IPS-18c (cell line): Measurements from ENCODE around the gene VPREB3.

Experiments used
- H3K4me3 ChIP-seq: 2 replicates; pipeline ENCODE4 v1.7.0; 2013; ENCODE audit warnings: low read depth, mild to moderate bottlenecking, low read length, moderate library complexity; ENCODE audit not compliant: insufficient read depth
- H3K9me3 ChIP-seq: one replicate; pipeline ENCODE4 v1.6.1; 2013; ENCODE audit warnings: mild to moderate bottlenecking, low read length, moderate library complexity; ENCODE audit not compliant: control insufficient read depth, insufficient read depth

VPREB3 gene, protein sequence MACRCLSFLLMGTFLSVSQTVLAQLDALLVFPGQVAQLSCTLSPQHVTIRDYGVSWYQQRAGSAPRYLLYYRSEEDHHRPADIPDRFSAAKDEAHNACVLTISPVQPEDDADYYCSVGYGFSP

DNA sequence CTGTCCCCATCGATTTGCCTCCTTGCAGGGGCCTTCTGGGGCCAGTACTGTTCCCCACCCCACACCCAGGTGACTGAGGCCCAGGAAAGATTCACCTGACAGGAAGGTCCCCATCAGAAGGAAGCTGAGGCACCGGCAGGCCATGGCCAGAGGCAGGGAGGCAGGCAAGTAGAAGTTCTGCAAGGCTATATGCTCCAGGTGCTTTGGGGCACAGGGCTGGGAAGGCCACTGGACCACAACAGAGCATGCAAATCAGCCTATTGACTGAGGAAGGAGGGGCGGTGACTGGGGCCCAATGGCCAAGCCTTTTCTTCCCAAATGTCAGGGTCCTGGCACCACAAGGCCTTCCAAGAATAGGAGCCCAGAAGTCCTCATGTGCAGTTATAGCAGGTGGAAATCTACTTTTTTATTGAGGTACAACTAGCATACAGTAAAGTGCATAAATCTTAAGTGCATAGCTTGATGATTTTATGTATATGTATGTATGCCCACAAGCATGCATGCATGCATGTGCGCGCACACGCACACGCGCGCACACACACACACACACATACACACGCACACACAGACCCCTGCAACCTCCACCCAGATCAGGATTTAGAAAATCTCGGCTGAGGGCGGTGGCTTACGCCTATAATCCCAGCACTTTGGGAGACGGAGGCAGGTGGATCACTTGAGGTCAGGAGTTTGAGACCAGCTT is at the start of gene VPREB3:
VPREB3 (minus strand) TSS at position 206 of the 700 bp plus-strand sequence; CDS start at position 144, 62 bp downstream.
- Histone ChIP-seq H3K9me3 (peaks cover 2% of the 10 kb centered on the region), H3K4me3 (no peak within 1 kb of the TSS)

DNA sequence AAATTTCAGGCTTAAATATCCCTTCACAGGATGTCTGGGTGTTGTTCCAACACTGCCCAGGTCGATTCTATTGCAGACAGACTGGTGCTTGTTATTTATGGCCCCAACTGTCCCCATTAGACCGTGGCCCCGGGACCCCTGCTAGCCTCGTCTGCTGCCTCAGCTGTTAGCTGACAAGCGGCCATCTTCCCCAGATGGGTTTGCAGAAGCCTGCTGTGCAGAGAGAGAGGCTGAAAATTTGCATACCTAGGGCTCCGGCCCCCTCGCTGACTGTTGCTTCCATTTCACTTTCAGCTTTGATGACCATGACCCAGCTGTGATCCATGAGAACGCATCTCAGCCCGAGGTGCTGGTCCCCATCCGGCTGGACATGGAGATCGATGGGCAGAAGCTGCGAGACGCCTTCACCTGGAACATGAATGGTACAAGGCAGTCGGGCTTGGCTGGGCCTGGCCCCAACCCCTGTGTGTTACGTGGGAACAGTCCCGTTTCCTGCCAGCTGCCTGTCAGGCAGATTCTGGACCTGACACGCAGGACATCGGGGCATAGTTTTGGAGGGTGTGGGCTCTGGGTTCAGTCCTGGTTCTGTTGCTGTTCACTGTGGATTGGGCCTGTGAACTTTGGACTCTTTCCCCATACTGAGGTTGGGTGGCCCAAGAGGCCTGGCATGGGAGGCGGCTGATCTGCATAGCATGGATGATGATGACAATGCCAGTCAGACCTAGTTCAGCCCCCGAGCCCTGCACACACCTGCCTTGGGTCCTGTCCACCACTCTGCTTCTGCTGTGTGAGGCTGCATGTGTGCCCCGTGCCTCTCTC is 49.0 kb upstream of the VPREB3 start:
- Histone ChIP-seq H3K4me3 (no peak overlapping the region), H3K9me3 (no peaks in the 10 kb centered on the region)

DNA sequence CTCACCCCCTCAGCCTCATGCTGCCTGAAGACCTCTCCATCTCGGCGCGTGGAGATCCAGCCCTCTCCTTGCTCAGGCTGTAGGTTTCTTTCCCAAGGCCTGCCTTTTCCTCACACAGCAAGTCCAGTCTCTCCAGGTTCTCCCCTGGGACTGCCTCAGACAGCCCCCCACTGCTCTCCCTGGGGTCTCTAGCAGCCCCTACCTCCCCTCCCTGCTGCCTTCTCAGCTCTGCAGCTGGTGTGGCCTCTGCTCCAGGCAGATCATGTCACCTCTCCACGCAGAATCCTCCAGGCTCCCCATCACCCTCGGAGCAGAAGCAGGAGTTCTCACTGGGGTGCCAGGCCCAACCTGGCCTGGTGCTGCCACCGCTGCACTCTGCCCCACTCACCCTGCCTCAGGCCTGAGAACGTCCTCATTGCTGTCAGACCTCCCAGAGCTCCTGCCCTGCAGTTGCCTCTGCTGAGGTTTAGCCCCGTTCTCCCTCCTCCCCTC is 47.7 kb upstream of the VPREB3 start:
- H3K4me3 ChIP-seq: no peak overlapping the region
- no peaks in the 10 kb centered on the region for H3K9me3 ChIP-seq

DNA sequence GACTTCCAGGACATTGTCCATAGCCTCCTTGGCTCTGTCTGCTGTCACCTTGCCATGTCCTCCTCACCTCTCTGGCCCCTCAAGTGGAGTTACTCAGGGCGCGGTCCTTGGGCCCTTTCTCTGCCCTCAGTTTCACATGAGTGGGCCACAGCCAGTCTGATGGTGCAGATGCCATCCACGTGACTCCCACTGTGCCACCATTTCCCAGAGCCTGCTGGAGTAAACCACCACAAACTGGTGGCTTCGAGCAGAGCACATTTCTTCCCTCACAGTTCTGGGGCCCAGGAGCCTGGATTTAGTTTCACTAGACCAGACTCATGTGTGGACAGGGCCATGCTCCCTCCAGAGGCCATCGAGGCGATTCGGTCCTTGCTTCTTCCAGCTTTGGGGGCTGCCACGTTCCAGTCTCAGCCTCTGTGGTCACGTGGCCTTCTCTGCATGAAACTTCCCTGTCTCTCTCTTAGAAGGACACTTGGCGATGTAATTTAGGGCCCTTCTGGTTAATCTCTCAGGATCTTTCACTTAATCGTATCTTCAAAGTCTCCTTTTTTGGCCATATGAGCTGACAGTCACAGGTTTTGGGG is 47.1 kb upstream of the VPREB3 start:
- no peak overlapping the region for H3K4me3 ChIP-seq
- no peaks in the 10 kb centered on the region for H3K9me3 ChIP-seq

DNA sequence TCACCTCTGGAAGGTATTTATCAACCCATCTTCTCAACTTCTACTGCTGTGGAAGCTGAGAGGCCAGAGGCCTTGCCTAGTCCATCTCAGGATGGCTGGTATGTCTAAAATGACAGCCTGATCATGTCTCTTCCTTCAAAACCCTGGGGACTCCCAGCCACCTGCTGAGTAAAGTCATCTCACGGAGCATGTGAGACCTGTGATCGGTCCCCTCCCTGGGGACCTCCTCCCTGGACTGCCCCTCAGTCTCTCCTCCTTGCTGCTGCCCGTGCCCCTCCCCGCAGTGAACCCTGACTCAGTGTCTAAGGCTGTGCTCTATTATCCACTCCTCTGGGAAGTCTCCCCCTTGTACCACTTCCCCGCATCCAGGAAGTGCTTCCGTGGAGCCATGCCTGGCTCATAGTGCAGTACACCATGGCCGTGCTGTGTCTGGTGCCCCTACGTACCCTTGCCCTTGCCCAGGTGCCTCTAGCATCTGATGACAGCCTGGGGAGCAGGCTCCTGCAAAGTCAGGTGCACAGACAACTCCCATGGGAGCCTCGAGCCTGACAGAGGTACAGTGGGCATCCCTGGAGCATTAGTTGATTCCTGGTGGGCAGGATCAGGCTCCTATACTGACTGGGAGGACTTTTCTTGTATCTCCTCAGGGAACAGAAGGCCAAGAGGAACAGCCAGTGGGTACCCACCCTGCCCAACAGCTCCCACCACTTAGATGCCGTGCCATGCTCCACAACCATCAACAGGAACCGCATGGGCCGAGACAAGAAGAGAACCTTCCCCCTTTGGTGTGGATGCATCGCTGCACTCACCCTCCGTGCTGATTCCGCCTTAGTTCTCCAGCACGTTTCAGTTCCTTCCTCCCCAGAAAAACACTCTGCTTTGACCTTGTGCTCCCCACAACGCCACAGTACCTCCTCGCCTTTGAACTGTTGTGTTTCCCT is 46.3 kb upstream of the VPREB3 start:
- Histone ChIP-seq H3K4me3 (no peak overlapping the region), H3K9me3 (no peaks in the 10 kb centered on the region)

DNA sequence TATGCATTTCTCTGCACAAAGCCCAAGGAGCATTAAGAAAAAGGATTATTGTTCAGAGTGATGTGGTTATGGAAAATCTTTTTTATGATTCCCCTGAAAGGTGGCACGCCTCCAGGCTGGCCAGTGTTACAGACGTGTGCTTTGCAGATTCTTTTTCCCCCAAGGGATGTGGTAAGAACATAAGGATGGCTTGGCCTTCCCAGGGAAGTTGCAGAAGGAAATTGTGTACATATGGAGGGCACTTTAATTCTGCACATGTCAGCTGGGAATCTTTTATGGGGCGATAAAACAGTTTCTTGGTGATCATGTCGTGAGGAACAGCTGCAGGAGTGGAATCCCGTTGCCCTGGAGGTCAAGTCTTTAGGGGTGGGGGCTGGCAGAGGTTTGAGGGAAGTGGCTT is 42.2 kb upstream of the VPREB3 start:
- H3K9me3 ChIP-seq: no peaks in the 10 kb centered on the region
- H3K4me3 ChIP-seq: no peak overlapping the region

DNA sequence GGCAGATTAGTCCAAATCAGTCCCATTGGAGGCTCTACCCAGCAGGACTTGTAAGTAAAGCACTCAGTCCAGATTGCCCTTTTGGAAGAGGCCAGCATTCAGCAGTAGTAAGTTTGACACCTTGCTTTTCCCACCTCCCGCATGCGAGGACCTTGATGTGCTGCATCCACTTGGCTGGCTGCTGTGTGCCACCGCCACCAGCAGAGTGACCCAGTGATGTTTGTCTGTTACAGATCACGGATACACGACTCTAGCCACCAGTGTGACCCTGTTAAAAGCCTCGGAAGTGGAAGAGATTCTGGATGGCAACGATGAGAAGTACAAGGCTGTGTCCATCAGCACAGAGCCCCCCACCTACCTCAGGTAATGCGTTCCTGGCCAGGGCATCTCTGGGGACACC is 39.1 kb upstream of the VPREB3 start:
- no peak overlapping the region for H3K4me3 ChIP-seq

DNA sequence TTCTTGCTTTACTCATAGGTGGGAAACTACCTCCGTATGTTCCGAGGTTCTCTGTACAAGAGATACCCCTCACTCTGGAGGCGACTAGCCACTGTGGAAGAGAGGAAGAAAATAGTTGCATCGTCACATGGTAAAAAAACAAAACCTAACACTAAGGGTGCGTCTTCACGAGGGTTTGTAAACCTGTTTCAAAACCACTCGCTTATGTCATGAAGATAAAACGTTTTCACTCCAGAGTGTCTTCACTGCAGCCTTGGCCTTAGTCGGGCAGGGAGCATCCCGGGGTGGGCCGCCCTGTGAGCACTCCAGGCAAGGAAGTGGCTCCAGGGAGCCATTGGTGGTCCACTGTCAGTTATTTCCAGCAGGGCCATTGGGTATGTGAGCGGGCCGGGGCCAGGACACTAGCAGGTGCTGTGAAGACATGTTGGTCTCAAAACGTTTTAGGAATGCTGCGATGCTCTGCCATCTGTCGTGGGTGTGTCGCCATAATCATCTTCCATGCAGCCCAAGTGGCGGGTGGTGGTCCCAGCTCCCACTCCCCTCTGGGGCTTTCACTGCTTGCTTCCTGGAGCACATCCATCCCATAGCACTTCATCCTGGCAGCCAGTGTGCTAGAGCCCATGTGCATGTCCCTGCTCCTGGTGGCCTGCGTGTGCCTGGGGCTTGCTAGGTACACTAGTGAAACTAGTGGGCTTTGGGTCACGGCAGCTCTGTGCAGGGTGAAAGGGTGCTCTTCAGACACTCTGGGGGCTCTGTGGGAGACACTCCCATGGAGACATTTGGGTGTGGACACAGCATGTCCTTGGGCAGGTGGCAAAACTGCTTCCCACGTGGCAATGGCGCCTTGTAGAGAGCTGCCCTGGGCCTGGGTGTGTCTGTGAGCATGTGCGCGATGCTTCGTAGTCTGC is 37.8 kb upstream of the VPREB3 start:
- H3K4me3 ChIP-seq: no peak overlapping the region
- H3K9me3 ChIP-seq: no peaks in the 10 kb centered on the region

More for the DNA sequence above, 39.1 kb upstream of the VPREB3 start:
- no peaks in the 10 kb centered on the region for H3K9me3 ChIP-seq

DNA sequence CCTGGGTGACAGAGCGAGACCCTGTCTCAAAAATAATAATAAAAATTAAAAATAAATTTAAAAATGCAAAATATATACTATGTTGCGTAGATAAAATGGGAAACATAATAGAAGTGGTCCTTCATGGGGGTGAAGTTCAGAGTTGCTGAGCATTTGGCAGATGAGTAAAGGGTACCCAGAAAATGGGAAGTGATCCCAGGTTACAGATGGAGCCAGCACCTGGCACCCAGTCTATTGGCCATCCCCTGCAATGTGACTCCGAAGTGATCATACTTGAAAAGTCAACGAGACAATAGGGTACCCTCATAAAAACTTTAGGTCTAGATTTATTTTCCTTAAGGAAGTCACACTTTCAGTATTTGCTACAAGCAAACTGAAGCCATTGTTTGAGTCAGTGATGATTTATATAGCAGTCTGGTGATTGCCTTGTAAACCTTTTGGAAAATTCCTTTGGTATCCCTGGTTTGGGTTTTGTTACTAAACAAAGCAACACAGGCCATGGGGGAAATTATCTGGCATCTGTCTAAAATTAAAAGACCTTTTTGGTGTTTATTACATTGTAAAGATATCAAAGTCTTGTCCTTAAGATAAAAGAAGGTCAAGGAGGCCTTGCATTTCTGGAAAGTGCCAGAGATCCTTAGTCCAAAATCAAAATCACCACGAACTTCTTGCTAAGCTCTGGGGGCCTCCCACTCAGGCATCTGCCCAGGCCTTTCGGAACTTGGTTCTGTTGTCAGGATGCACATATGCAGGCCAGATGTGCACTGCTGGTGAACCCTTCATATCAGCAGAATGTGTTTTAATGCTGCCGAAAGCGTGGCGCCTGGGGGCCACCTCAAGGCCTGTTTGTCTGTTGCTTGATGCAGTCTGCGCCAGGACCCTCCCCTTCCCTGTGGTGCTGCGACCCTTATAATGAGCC is 36.9 kb upstream of the VPREB3 start:
- Histone ChIP-seq H3K9me3 (no peaks in the 10 kb centered on the region), H3K4me3 (no peak overlapping the region)

DNA sequence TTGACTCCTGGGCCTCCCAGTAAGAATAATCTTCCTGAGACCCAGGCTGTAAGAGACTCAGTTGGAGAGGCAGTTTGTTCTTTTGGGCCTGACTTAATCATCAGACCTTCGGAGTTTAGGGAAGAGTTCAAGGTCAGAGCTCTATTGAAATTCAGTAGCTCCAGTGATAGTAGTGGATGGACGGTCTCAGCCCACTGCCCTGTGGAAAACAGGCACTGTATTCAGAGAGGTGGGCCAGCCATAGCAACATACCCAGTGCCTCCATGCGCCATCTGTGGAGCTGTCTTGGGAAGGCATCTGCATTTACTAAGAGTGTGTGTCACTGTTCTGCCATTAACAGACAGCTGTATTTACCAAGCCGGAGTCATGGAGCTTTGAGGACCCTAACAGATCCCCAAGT is 35.4 kb upstream of the VPREB3 start:
- Histone ChIP-seq H3K4me3 (no peak overlapping the region), H3K9me3 (no peaks in the 10 kb centered on the region)

DNA sequence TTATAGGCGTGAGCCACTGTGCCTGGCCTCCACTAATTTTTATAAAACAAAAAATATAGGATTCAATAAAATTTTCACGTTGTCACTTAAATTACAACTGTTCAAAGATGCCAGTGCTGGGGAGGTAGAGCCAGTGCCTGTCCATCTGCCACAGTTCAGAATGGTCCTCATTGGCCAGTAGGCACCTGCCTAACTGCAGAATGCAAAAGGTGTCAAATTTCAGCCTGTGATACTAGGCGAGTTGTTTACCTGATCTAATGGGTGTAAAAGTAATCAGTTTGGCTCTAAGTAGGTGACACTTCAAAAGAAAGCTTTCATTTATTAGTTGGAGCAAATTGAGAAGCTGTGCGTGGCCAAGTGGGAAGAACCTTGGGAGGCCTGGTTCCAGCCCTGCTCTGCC is 34.9 kb upstream of the VPREB3 start:
- H3K4me3 ChIP-seq: no peak overlapping the region
- no peaks in the 10 kb centered on the region for H3K9me3 ChIP-seq

DNA sequence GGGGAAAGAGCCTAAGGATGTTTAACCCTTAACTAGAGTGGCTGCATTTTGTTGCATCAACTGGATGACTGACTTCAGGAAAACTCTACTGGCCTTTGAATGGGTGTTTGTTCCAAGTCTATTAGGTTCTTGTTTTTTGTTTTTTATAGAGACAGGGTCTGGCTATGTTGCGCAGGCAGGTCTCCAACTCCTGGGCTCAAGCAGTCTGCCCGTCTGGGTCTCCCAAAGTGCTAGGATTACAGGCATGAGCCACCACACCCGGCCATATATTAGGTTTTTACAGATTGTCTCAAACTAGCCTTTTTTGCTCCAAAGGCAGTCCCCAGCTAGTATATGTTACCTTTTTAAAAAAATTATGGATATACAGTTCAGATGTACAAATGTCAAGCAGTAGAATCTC is 33.7 kb upstream of the VPREB3 start:
- Histone ChIP-seq H3K4me3 (peak overlapping the region; percentile 98), H3K9me3 (no peaks in the 10 kb centered on the region)

DNA sequence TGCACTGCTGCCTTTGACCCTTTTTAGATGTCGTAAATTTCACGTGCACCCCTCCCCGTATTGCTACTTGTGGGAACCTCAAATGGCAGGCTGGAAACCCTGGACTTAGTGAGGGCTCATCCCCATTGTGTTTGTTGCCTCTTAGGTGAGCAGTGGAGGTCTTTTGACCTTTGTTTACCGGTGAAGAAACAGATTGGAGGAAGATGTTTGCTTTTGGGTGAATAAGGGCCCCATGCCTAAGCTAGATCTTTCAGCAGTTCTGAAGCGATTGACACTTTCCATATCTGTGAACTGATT is 33.3 kb upstream of the VPREB3 start:
- Histone ChIP-seq H3K4me3 (peak overlapping the region; percentile 98), H3K9me3 (no peaks in the 10 kb centered on the region)

DNA sequence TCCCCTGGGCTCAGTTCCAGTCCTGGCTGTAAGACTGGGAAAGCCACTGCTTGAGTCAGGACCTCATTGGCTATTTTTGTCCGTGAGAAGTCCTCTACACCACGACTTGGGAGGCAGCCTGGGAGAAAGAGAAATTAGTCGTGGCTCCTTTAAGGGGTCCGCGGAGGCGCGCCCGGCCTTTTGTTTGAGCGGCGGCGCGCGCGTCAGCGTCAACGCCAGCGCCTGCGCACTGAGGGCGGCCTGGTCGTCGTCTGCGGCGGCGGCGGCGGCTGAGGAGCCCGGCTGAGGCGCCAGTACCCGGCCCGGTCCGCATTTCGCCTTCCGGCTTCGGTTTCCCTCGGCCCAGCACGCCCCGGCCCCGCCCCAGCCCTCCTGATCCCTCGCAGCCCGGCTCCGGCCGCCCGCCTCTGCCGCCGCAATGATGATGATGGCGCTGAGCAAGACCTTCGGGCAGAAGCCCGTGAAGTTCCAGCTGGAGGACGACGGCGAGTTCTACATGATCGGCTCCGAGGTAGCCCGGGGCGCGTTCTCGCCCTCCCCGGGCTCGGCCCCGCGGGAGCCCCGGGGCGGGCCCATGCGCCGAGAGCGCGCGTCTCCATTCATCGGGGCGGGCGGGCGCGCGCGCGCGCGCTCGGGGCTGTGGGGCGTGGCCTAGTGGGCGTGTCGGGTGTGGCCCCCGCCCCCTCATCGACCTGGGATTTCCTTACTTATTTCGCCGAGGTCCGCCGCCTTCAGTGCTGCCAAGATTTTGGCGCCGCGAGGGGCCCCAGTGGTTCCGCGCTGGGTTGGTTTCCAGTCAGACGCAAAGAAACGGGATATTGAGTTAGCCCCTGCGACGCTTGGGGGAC is 32.8 kb upstream of the VPREB3 start, which contains the start of gene SMARCB1:
SMARCB1 (plus strand) TSS at position 215 of the 848 bp plus-strand sequence; CDS start at position 419, 204 bp downstream.
- no peaks in the 10 kb centered on the region for H3K9me3 ChIP-seq

More for the DNA sequence above, 32.8 kb upstream of the VPREB3 start, which contains the start of gene SMARCB1:
- H3K4me3 ChIP-seq: peak within 1 kb of the TSS; percentile 98
